Measurements from ENCODE around the gene KCNK4. TPM values are rescaled to one million over a fixed set of nuclear protein-coding genes. Genes with fewer than 3 reads are reported as not detected.

KCNK4 gene
- total and polyA plus RNA-seq, 4 donors = 0.09 TPM; not detected in 3

DNA sequence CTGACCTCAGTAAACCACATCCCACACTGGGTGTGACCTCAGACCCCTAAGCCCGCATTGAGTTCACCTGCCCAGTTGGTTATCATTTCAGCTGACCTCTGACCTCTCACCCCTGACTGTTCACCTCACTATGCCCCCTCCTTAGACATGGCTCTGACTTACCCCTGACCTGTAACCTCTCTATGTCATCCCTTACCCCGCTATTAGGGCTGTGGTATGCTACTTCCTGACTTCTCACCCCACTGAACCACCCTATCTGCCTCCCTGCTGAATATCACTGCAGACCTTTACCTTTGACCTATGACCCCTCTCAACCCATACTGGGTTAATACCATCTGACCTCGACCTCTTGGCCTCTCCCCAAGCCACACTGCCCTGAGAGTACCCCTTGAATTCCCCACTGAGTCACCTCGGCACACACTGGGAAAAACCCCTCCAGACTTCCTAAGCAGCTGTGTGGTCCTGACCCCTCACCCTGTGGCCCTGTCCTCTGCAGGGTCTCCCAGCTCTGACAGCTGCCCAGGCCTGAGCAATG lies 31.5 kb upstream of the KCNK4 start:
- 83 to 93% methylated on average over 4 of the region's 4 CpGs for WGBS, 2 donors
- no peak overlapping the region for H3K27ac ChIP-seq (ENCODE audit: low read depth in 1 of 2, low read length in 1 of 2)
- no peaks in the 10 kb centered on the region for H3K4me1 ChIP-seq (ENCODE audit: control insufficient read depth in 5 of 5, insufficient read depth in 5 of 5, low read length in 5 of 5)
- peaks cover 2 to 81% (median 16%) of the 10 kb centered on the region in 4 donors for H3K36me3 ChIP-seq (ENCODE audit: control insufficient read depth in 4 of 4, insufficient read depth in 4 of 4, low read length in 4 of 4)
- ATAC-seq (ENCODE audit: insufficient read depth, low FRiP score) = no peak
- no peak for DNase-seq
- H3K4me3 ChIP-seq = no peak overlapping the region
- no peaks in the 10 kb centered on the region for H3K27me3 ChIP-seq (ENCODE audit: control insufficient read depth in 3 of 3, insufficient read depth in 3 of 3, low read length in 2 of 3)
- H3K9ac ChIP-seq (ENCODE audit: insufficient read depth in 1 of 2, low read length in 2 of 2) = no peak overlapping the region
- TF ChIP-seq CTCF (IDR thresholded peaks at IDR 0.05; ENCODE audit: control extremely low read depth, extremely low read depth) = no peak
- no peaks in the 10 kb centered on the region for H3K9me3 ChIP-seq (ENCODE audit: control insufficient read depth in 4 of 4, insufficient read depth in 3 of 4, low read length in 3 of 4)

DNA sequence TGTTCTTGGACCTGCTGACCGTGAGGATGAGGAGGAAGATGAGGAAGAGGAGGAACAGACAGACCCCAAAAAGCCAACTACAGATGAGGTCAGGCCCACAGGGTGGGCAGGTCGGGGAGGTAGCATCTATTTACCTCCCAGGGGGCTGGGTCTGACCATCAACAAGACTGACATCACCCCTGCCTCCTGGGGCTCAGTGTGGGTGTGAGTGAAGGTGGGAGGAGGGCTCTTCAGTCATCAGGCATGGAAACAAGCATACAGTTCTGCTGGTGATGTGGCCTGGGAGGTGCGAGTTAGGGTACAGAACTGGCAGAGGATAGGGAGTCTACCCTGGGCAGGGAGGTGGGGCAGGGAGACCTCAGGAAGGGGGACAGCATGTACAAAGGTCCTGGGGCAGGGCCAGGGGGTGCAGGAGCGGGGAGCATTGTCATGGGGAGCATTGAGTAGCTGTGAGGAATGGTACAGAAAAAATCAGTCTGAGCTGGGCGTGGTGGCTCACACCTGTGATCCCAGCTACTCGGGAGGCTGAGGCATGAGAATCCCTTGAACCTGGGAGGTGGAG lies 30.9 kb upstream of the KCNK4 start:
- 94 to 96% methylated on average over 6 of the region's 6 CpGs for WGBS, 2 donors
- Histone ChIP-seq H3K9me3 (ENCODE audit: control insufficient read depth in 4 of 4, insufficient read depth in 3 of 4, low read length in 3 of 4) (no peaks in the 10 kb centered on the region), H3K4me3 (no peak overlapping the region), H3K9ac (ENCODE audit: insufficient read depth in 1 of 2, low read length in 2 of 2) (no peak overlapping the region), H3K36me3 (ENCODE audit: control insufficient read depth in 4 of 4, insufficient read depth in 4 of 4, low read length in 4 of 4) (peaks cover 2 to 78% (median 14%) of the 10 kb centered on the region in 4 donors), H3K4me1 (ENCODE audit: control insufficient read depth in 5 of 5, insufficient read depth in 5 of 5, low read length in 5 of 5) (no peaks in the 10 kb centered on the region), H3K27me3 (ENCODE audit: control insufficient read depth in 3 of 3, insufficient read depth in 3 of 3, low read length in 2 of 3) (no peaks in the 10 kb centered on the region), H3K27ac (ENCODE audit: low read depth in 1 of 2, low read length in 1 of 2) (no peak overlapping the region)
- no peak for TF ChIP-seq CTCF (IDR thresholded peaks at IDR 0.05; ENCODE audit: control extremely low read depth, extremely low read depth)
- DNase-seq (no peak), ATAC-seq (ENCODE audit: insufficient read depth, low FRiP score) (no peak)

GRCh38 chr11:64261556-64262080 lies 29.5 kb upstream of the KCNK4 start:
- Histone ChIP-seq H3K36me3 (ENCODE audit: control insufficient read depth in 4 of 4, insufficient read depth in 4 of 4, low read length in 4 of 4) (peaks cover 2 to 79% (median 23%) of the 10 kb centered on the region in 4 donors), H3K27me3 (ENCODE audit: control insufficient read depth in 3 of 3, insufficient read depth in 3 of 3, low read length in 2 of 3) (no peaks in the 10 kb centered on the region), H3K9ac (ENCODE audit: insufficient read depth in 1 of 2, low read length in 2 of 2) (no peak overlapping the region), H3K4me1 (ENCODE audit: control insufficient read depth in 5 of 5, insufficient read depth in 5 of 5, low read length in 5 of 5) (no peaks in the 10 kb centered on the region), H3K27ac (ENCODE audit: low read depth in 1 of 2, low read length in 1 of 2) (no peak overlapping the region), H3K4me3 (no peak overlapping the region), H3K9me3 (ENCODE audit: control insufficient read depth in 4 of 4, insufficient read depth in 3 of 4, low read length in 3 of 4) (no peaks in the 10 kb centered on the region)
- DNase-seq (no peak), ATAC-seq (ENCODE audit: insufficient read depth, low FRiP score) (no peak)
- TF ChIP-seq CTCF (IDR thresholded peaks at IDR 0.05; ENCODE audit: control extremely low read depth, extremely low read depth) = no peak
- 94 to 97% methylated on average over 18 of the region's 18 CpGs for WGBS, 2 donors

All from lung (tissue), 12 donors.